ENCODE measurements around the gene SGCD.
"Not testable (repeated sequence)": the region's sequence is repeated elsewhere in the genome, so short reads cannot be mapped to it uniquely, and the experiment has no call there.

The SGCD gene

GRCh38 chr5:156664832-156665231, 337.9 kb downstream of the SGCD start:
- not testable (repeated sequence) for DNase-seq

- not testable (repeated sequence) for DNase-seq
Measured at GRCh38 chr5:156666686-156667085, 339.7 kb downstream of the SGCD start.

GRCh38 chr5:156667616-156668015, 340.7 kb downstream of the SGCD start:
- DNase-seq = no peak

- DNase-seq = no peak
Measured at GRCh38 chr5:156669416-156669815, 342.5 kb downstream of the SGCD start.

- DNase-seq = no peak
Measured at GRCh38 chr5:156670615-156671014, 343.7 kb downstream of the SGCD start.

GRCh38 chr5:156675395-156675794, 348.4 kb downstream of the SGCD start:
- no peak for DNase-seq

GRCh38 chr5:156677963-156678362, 351.0 kb downstream of the SGCD start:
- no peak for DNase-seq

- no peak for DNase-seq
Measured at GRCh38 chr5:156678484-156678883, 351.5 kb downstream of the SGCD start.

GRCh38 chr5:156680831-156681230, 353.9 kb downstream of the SGCD start:
- no peak for DNase-seq

- no peak for DNase-seq
Measured at GRCh38 chr5:156681265-156681664, 354.3 kb downstream of the SGCD start.

GRCh38 chr5:156682971-156683370, 356.0 kb downstream of the SGCD start:
- no peak for DNase-seq

GRCh38 chr5:156683509-156683908, 356.5 kb downstream of the SGCD start:
- DNase-seq = no peak

- DNase-seq = no peak
Measured at GRCh38 chr5:156684216-156684615, 357.3 kb downstream of the SGCD start.

- no peak for DNase-seq
Measured at GRCh38 chr5:156685481-156685880, 358.5 kb downstream of the SGCD start.

- DNase-seq = no peak
Measured at GRCh38 chr5:156686380-156686779, 359.4 kb downstream of the SGCD start.

GRCh38 chr5:156686796-156687195, 359.8 kb downstream of the SGCD start:
- no peak for DNase-seq

- DNase-seq = no peak
Measured at GRCh38 chr5:156687514-156687913, 360.6 kb downstream of the SGCD start.

GRCh38 chr5:156691572-156691971, 364.6 kb downstream of the SGCD start:
- no peak for DNase-seq

- DNase-seq = no peak
Measured at GRCh38 chr5:156693113-156693512, 366.1 kb downstream of the SGCD start.

GRCh38 chr5:156694598-156694997, 367.6 kb downstream of the SGCD start:
- no peak for DNase-seq

- DNase-seq = no peak
Measured at GRCh38 chr5:156695774-156696173, 368.8 kb downstream of the SGCD start.

- DNase-seq = peak; percentile 82
Measured at GRCh38 chr5:156698323-156698722, 371.4 kb downstream of the SGCD start.

- no peak for DNase-seq
Measured at GRCh38 chr5:156699147-156699546, 372.2 kb downstream of the SGCD start.

GRCh38 chr5:156704139-156704538, 377.2 kb downstream of the SGCD start:
- no peak for DNase-seq

- no peak for DNase-seq
Measured at GRCh38 chr5:156706631-156707030, 379.7 kb downstream of the SGCD start.

- DNase-seq = no peak
Measured at GRCh38 chr5:156707750-156708149, 380.8 kb downstream of the SGCD start.
